ENCODE measurements around the gene UNC5CL. TPM values are rescaled to one million over a fixed set of nuclear protein-coding genes. Genes with fewer than 3 reads are reported as not detected.

Gene UNC5CL
- total and polyA plus RNA-seq, 8 donors: 2.3 to 84.8 (median 13.1) TPM

DNA sequence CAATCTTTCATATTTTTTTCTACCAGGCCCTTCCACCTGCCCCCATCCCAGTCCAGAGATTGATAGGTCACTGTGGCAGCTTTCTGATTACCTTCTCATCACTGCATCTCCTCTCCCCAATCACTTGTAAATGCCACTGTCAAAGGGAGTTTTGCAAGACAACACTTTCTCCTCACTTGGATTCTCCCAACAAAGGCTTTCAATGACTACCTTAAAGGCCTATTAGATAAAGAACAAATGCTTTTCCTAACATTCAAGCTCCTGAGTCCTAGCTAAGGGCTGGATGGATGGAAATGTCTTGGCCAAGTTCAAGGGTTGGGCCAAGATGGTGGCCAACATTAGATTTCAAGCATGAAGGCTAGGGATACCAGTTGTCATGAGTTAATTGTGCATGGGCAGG is 55.3 kb downstream of the UNC5CL start:
- intact Hi-C loops (cut with DNase I; ENCODE audit: low total_unique reads): no loop called here
- no peak overlapping the region for H3K4me3 ChIP-seq
- no peak for DNase-seq
- H3K4me1 ChIP-seq: no peaks in the 10 kb centered on the region
- no peaks in the 10 kb centered on the region for H3K36me3 ChIP-seq
- no peak overlapping the region for H3K27ac ChIP-seq
- peaks cover 0 to 10% (median 0%) of the 10 kb centered on the region in 3 donors for H3K27me3 ChIP-seq
- H3K9me3 ChIP-seq: no peaks in the 10 kb centered on the region
- TF ChIP-seq POLR2A (IDR thresholded peaks at IDR 0.05) (no peak), POLR2AphosphoS5 (IDR thresholded peaks at IDR 0.05) (no peak), EP300 (IDR thresholded peaks at IDR 0.05) (no peak)
- TF ChIP-seq, protein P1, sequence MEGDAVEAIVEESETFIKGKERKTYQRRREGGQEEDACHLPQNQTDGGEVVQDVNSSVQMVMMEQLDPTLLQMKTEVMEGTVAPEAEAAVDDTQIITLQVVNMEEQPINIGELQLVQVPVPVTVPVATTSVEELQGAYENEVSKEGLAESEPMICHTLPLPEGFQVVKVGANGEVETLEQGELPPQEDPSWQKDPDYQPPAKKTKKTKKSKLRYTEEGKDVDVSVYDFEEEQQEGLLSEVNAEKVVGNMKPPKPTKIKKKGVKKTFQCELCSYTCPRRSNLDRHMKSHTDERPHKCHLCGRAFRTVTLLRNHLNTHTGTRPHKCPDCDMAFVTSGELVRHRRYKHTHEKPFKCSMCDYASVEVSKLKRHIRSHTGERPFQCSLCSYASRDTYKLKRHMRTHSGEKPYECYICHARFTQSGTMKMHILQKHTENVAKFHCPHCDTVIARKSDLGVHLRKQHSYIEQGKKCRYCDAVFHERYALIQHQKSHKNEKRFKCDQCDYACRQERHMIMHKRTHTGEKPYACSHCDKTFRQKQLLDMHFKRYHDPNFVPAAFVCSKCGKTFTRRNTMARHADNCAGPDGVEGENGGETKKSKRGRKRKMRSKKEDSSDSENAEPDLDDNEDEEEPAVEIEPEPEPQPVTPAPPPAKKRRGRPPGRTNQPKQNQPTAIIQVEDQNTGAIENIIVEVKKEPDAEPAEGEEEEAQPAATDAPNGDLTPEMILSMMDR (IDR thresholded peaks at IDR 0.05): no peak

DNA sequence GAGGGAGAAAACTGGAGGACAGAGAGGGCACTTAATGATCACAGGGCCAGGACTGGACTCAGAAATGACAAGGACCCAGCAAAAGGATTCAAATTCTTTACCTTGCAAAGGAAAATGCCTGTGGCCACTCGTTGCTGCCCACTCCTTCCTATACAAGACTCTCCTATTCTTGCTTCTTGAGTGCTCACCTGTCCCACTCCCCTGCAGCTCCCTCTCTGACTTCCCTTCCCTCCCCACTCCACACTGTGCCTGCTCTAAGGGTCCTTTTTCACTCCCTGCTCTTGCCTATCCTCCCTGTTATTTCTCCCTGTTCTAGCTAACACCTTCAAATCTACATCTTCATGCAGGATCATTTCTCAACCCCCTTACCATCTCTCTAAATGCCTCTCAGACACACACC is 56.1 kb downstream of the UNC5CL start:
- Histone ChIP-seq H3K36me3 (no peaks in the 10 kb centered on the region), H3K9me3 (no peaks in the 10 kb centered on the region), H3K27me3 (peaks cover 0 to 15% (median 0%) of the 10 kb centered on the region in 3 donors), H3K4me1 (no peaks in the 10 kb centered on the region), H3K4me3 (no peak overlapping the region), H3K27ac (no peak overlapping the region)
- DNase-seq: no peak
- intact Hi-C loops (cut with DNase I; ENCODE audit: low total_unique reads): no loop called here
- WGBS, 5 donors: 46 to 66% (median 48%) methylated on average over 1 of the region's 1 CpG
- TF ChIP-seq EP300 (IDR thresholded peaks at IDR 0.05): no peak
- TF ChIP-seq POLR2A (IDR thresholded peaks at IDR 0.05): no peak

DNA sequence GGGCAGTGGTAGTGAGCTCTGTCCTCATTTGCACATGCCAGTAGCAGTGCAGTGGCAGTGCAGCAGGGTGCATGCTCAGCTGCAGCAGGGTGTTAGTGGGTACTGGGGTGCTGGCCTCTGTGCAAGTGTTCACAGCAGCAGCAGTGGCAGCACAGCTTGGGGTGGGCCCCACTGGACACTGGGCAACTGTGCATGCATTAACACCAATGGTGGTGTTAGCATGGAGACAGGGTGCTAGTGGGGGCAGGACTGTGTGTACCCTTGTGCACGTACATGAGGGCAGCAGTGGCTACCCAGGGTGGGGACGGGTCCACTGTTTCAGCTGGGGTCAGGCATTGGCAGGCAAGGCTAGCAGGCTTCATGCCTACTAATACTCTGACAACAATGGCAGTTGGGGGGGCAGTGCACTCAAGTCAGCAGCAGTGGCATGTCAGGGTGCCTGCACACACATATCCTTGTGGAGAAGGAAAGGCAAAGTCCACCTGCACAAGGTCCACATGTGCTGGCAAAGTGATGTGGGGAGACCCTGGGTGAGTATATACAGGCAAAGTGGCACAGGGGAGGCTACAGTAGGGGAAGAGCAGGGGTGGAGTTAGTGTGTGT is 60.2 kb downstream of the UNC5CL start:
- H3K4me1 ChIP-seq: no peaks in the 10 kb centered on the region
- no peaks in the 10 kb centered on the region for H3K9me3 ChIP-seq
- intact Hi-C loops (cut with DNase I; ENCODE audit: low total_unique reads): no loop called here
- no peak overlapping the region for H3K4me3 ChIP-seq
- H3K36me3 ChIP-seq: no peaks in the 10 kb centered on the region
- H3K27ac ChIP-seq: no peak overlapping the region
- no peak for TF ChIP-seq POLR2A (IDR thresholded peaks at IDR 0.05)
- WGBS, 5 donors: 92 to 100% (median 95%) methylated on average over 2 of the region's 2 CpGs
- DNase-seq: no peak
- H3K27me3 ChIP-seq: peaks cover 0 to 15% (median 0%) of the 10 kb centered on the region in 3 donors

DNA sequence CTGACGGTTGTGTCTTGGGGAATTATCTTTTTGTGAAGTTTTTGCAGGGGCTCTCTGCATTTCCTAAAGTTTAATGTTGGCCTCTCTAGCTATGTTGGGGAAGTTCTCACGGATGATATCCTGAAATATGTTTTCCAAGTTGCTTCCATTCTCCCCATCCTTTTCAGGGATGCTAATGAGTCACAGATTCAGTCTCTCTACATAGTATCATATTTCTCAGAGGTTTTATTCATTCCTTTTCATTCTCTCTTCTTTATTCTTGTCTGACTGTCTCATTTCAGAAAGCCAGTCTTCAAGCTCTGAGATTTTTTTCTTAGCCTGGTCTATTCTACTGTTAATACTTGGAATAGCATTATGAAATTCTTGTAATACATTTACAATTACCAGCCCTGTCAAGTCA is 61.3 kb downstream of the UNC5CL start:
- Histone ChIP-seq H3K27ac (no peak overlapping the region), H3K27me3 (peaks cover 0 to 15% (median 0%) of the 10 kb centered on the region in 3 donors), H3K9me3 (no peaks in the 10 kb centered on the region), H3K4me3 (no peak overlapping the region), H3K36me3 (no peaks in the 10 kb centered on the region), H3K4me1 (no peaks in the 10 kb centered on the region)
- 84 to 92% (median 90%) methylated on average over 2 of the region's 2 CpGs for WGBS, 5 donors
- TF ChIP-seq, protein P1 (IDR thresholded peaks at IDR 0.05): no peak
- no peak for TF ChIP-seq POLR2AphosphoS5 (IDR thresholded peaks at IDR 0.05)
- TF ChIP-seq EP300 (IDR thresholded peaks at IDR 0.05): no peak
- TF ChIP-seq POLR2A (IDR thresholded peaks at IDR 0.05): no peak
- intact Hi-C loops (cut with DNase I; ENCODE audit: low total_unique reads): no loop called here
- DNase-seq: no peak

DNA sequence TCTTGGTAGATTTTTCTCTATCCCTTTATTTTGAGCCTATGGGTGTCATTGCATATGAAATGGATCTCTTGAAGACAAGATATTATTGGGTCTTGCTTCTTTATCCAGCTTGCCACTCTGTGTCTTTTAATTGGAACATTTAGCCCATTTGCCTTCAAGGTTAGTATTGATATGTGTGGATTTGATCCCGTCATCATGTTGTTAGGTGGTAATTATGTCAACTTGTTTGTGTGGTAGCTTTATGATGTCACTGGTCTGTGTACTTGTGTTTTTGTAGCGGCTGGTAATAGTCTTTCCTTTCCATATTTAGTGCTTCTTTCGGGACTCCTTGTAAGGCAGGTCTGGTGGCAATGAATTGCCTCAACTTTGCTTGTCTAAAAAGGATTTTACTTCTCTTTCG is 61.9 kb downstream of the UNC5CL start:
- no peaks in the 10 kb centered on the region for H3K36me3 ChIP-seq
- no peak overlapping the region for H3K27ac ChIP-seq
- no peaks in the 10 kb centered on the region for H3K9me3 ChIP-seq
- no peak for DNase-seq
- no peak for TF ChIP-seq POLR2A (IDR thresholded peaks at IDR 0.05)
- no peak for TF ChIP-seq POLR2AphosphoS5 (IDR thresholded peaks at IDR 0.05)
- TF ChIP-seq, protein P1 (IDR thresholded peaks at IDR 0.05): no peak
- TF ChIP-seq EP300 (IDR thresholded peaks at IDR 0.05): no peak
- H3K4me3 ChIP-seq: no peak overlapping the region
- peaks cover 0 to 15% (median 0%) of the 10 kb centered on the region in 3 donors for H3K27me3 ChIP-seq
- H3K4me1 ChIP-seq: no peaks in the 10 kb centered on the region
- 91 to 97% (median 95%) methylated on average over 4 of the region's 4 CpGs for WGBS, 5 donors
- intact Hi-C loops (cut with DNase I; ENCODE audit: low total_unique reads): no loop called here

Other genes starting within 250 kb of the UNC5CL start
- gene TSPO2, start 3.2 kb upstream of the UNC5CL start, total RNA-seq: not detected
- 1 to 10 TPM in 1 of 3 donors, under 1 TPM in 2; 0.15 to 1.4 (median 0.92) TPM for gene TSPO2, start 3.2 kb upstream of the UNC5CL start, polyA plus RNA-seq
- 10 to 100 TPM in 1 of 5 donors, 1 to 10 TPM in 1, not detected in 3; 7.2 to 12.6 TPM for gene APOBEC2, start 14.0 kb upstream of the UNC5CL start, total RNA-seq
- 10 to 100 TPM in 2 of 3 donors, 1 to 10 TPM in 1; 7.6 to 36.7 (median 11.3) TPM for gene APOBEC2, start 14.0 kb upstream of the UNC5CL start, polyA plus RNA-seq
- 10 to 100 TPM in 3 of 5 donors, 1 to 10 TPM in 2; 1.2 to 39.7 (median 26.4) TPM for gene OARD1, start 33.1 kb upstream of the UNC5CL start, total RNA-seq
- 10 to 100 TPM; 36.1 to 69.0 (median 36.6) TPM for gene OARD1, start 33.1 kb upstream of the UNC5CL start, polyA plus RNA-seq
- 10 to 100 TPM in 4 of 5 donors, 1 to 10 TPM in 1; 8.1 to 35.0 (median 20.0) TPM for gene NFYA, start 33.8 kb upstream of the UNC5CL start, total RNA-seq
- gene NFYA, start 33.8 kb upstream of the UNC5CL start, polyA plus RNA-seq: 1 to 10 TPM; 5.0 to 7.6 (median 5.9) TPM
- gene TREML1, start 115.1 kb upstream of the UNC5CL start, total RNA-seq: not detected
- not detected for gene TREML1, start 115.1 kb upstream of the UNC5CL start, polyA plus RNA-seq
- gene TREM2, start 123.9 kb upstream of the UNC5CL start, total RNA-seq: 10 to 100 TPM in 1 of 5 donors, not detected in 4; 19.9 TPM
- gene TREM2, start 123.9 kb upstream of the UNC5CL start, polyA plus RNA-seq: 1 to 10 TPM in 2 of 3 donors, under 1 TPM in 1; 0.23 to 5.0 (median 1.5) TPM
- gene TREML2, start 161.9 kb upstream of the UNC5CL start, total RNA-seq: under 1 TPM in 1 of 5 donors, not detected in 4; 0.37 TPM
- under 1 TPM in 2 of 3 donors, not detected in 1; 0.08 to 0.12 TPM for gene TREML2, start 161.9 kb upstream of the UNC5CL start, polyA plus RNA-seq
- gene TREML4, start 189.1 kb upstream of the UNC5CL start, total RNA-seq: not detected
- not detected for gene TREML4, start 189.1 kb upstream of the UNC5CL start, polyA plus RNA-seq
- 1 to 10 TPM in 1 of 5 donors, not detected in 4; 1.7 TPM for gene TREM1, start 247.5 kb upstream of the UNC5CL start, total RNA-seq
- gene TREM1, start 247.5 kb upstream of the UNC5CL start, polyA plus RNA-seq: 1 to 10 TPM in 1 of 3 donors, under 1 TPM in 1, not detected in 1; 0.10 to 7.7 TPM